Measurements from ENCODE around the gene STYXL1.

Gene STYXL1

DNA sequence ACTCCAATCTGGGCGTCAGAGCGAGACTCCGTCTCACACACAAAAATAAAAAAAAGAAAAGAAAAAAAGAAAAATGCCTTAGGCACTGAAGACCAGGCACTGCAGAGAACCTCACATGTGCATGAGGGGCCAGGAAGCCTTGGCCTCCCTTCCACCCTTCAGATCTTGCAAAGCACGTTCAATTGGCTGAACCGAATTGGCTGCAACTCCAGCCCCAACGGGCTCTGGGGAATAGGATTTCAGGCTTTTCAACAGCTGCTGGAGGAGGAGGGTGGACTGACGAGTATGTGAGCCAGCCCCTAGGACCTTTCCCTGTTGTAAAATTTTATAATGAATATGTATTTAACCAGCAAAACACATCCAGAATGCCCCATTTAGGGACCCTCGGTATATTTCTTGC, 70.1 kb downstream of the STYXL1 start:
- H3K27ac ChIP-seq, result no peak overlapping the region
- no peak for TF ChIP-seq CTCF (conservative IDR thresholded peaks at IDR 0.05)
- no peak for TF ChIP-seq ZFX (IDR thresholded peaks at IDR 0.05)

DNA sequence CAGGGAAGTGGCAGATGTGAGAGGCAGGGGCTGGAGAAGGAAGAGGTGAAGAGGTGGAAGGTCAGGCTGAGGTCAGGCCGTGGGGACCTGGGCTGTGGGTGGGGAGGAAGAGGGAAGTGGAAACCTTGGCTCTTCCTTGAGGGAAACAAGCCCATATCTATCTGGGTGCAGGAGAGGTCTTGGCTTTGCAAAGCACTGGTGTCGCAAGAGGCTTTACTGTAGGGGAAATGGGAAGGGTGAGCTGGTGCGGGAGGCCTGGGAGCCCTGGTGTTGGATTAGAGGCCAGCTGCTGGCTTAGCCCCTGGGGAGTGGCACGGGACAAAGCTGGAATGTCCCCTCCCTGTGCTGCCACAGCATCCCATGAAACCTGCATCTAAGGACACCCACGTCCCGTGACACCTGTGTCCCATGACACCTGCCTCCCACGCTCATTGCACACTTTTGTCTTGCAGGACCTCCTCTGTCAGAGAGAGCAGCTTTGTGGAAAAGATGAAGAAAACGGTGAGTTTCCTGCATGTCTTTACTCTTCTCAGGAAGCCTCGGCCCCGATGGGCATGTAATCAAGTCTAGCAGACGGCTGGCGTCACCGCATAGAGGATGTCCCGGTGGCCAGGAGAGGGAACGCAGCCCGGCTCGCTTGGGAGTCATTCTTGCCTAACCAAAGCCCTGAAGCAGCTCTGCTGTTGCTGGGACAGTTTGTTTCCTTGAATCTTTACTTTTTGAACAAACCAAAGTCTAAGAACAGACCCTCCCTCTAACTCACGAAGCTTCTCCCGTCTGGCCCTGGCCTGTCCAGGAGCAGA, 75.6 kb downstream of the STYXL1 start:
- H3K27ac ChIP-seq, result no peak overlapping the region
- TF ChIP-seq ZFX (IDR thresholded peaks at IDR 0.05), result no peak
- TF ChIP-seq CTCF (conservative IDR thresholded peaks at IDR 0.05), result no peak

DNA sequence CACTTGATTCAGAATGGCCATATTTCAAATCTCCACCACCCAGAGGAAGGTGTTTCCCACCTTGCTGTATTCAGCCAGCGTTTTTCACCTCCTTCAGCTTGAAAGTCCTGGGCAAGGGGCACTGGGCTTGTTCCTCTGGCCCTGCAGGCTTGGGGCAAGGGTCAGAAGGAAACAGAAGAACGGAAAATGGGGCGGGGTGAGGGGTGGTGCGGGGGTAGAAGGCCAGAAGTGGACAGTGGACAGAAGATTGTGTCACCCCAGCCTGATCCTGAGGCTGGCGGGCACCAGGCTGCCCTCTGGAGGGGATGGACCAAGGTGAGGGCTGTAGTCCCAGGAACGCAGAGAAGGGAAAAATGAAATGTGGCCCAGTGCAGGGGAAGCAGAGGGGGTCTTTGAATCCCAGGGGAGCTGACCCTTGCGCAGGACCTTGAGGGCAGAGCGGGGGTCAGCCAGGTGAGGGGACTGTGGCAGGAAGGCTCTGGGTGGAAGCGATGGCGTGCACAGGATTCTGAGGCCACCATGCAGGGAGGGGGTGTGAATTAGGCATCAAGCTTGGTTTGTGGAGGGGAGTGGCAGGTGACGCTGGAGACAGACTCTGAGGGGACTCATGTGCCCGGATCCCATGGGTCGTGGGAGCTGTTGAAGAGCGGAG, 76.4 kb downstream of the STYXL1 start:
- TF ChIP-seq ZFX (IDR thresholded peaks at IDR 0.05), result no peak
- no peak for TF ChIP-seq CTCF (conservative IDR thresholded peaks at IDR 0.05)
- H3K27ac ChIP-seq, result no peak overlapping the region

- TF ChIP-seq ZFX (IDR thresholded peaks at IDR 0.05) (no peak), CTCF (conservative IDR thresholded peaks at IDR 0.05) (no peak)
- no peak overlapping the region for H3K27ac ChIP-seq
Observed at GRCh38 chr7:75969704-75970498, 77.9 kb downstream of the STYXL1 start.

DNA sequence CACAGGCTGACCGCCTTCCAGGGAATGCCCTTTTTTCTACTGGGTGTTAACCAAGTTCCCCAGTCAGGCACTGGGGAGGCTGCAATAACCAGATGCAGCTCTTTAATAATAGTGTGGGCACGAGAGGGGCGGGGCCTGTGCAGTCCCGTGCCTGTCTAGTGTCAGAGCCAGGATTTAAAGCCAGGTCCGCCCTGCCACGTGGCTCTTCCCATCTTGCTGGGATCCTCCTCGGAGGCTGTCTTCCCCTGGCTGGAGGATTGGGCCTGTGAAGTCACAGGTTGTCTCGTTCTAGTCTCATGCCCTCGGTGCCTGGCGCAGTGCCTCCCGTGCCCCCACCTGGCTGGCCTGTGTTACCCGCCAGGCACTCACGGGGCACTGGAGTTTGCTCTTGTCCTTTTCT, 78.6 kb downstream of the STYXL1 start:
- H3K27ac ChIP-seq, result no peak overlapping the region
- no peak for TF ChIP-seq ZFX (IDR thresholded peaks at IDR 0.05)
- TF ChIP-seq CTCF (conservative IDR thresholded peaks at IDR 0.05), result no peak

- TF ChIP-seq ZFX (IDR thresholded peaks at IDR 0.05) (no peak), CTCF (conservative IDR thresholded peaks at IDR 0.05) (no peak)
- no peak overlapping the region for H3K27ac ChIP-seq
Observed at GRCh38 chr7:75968561-75969001, 79.2 kb downstream of the STYXL1 start.

DNA sequence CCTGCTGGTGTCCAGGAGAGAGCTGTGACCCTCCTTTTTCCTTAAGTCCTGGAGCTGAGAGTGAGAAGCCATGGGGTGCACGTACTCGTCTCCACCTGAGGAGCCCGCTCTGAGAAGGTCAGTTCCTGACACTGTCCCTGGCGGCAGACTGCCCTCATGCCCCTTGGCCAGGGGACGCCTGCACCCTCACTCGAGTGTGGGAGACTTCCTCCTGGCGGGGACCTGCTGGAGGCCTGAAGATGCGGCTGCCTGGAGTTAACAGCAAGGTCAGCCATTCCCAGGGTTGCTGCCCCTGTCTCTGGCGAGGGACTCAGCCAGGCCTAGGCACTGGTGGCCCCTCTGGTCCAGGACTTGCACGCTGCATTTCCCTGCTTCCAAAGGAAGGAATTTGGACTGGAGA, 79.8 kb downstream of the STYXL1 start:
- TF ChIP-seq CTCF (conservative IDR thresholded peaks at IDR 0.05), result no peak
- TF ChIP-seq ZFX (IDR thresholded peaks at IDR 0.05), result no peak
- H3K27ac ChIP-seq, result no peak overlapping the region

Data from C4-2B (cell line).